ENCODE results near the gene SYF2.

Gene SYF2

DNA sequence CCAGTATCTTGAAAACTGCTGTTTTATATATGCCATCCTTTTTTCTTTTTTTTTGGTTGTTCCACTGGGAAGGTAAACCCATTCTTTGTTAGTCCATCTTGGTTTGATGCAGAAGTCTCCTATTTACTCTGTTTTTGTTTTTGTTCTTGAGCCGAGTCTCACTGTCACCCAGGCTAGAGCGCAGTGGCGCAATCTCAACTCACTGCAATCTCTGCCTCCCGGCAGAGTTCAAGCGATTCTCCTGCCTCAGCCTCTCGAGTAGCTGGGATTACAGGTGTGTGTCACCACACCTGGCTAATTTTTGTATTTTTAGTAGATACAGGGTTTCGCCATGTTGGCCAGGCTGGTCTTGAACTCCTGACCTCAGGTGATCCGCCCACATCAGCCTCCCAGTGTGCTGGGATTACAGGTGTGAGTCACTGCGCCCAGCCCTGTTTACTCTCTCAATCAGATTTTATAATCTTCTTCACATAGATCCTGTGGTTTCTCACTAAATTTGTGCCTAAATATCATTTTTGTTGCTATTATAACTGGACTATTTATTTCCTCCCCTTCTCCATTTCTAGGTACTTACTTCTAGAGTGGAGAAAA, 12.5 kb downstream of the SYF2 start (continued):
- no peak for TF ChIP-seq ZNF658 (tag by site-specific recombination; IDR thresholded peaks at IDR 0.05)
- no peak for TF ChIP-seq ZNF639 (tag by site-specific recombination; IDR thresholded peaks at IDR 0.05)
- TF ChIP-seq ZNF548 (tag by site-specific recombination; IDR thresholded peaks at IDR 0.05): no peak
- no peak for TF ChIP-seq ZBTB7A (tag by site-specific recombination; IDR thresholded peaks at IDR 0.05; ENCODE audit: low read depth)

GRCh38 chr1:25217598-25218232, 14.6 kb downstream of the SYF2 start:
- no peak for TF ChIP-seq AEBP2 (tag by site-specific recombination; IDR thresholded peaks at IDR 0.05; ENCODE audit: borderline replicate concordance)
- no peak for TF ChIP-seq SP2 (tag by site-specific recombination; IDR thresholded peaks at IDR 0.05)
- no peak for TF ChIP-seq MEIS1 (CRISPR knock-in tag; IDR thresholded peaks at IDR 0.05; ENCODE audit: borderline replicate concordance)
- TF ChIP-seq ZNF391 (tag by site-specific recombination; IDR thresholded peaks at IDR 0.05; ENCODE audit: borderline replicate concordance, low read depth): no peak
- no peak for TF ChIP-seq ZNF707 (tag by site-specific recombination; IDR thresholded peaks at IDR 0.05)
- ChIA-PET CTCF (interaction anchor here (0.6 to 3.4 kb wide), 3 partner anchors 13 to 534 kb away, joined by 3 to 17 read pairs (median 4); no protein-coding TSS in a partner anchor), POLR2A (interaction anchor here (0.6 kb wide), 1 partner anchor 38 kb away, joined by 5 read pairs; no protein-coding TSS in a partner anchor)
- Histone ChIP-seq H3K27ac (ENCODE audit: extremely low read depth, low read depth, low read length) (no peak overlapping the region), H3K36me3 (ENCODE audit: control insufficient read depth in 2 of 2, insufficient read depth in 1 of 2, low read length in 2 of 2) (peaks cover 23 to 38% of the 10 kb centered on the region in 2 experiments), H3K4me3 (ENCODE audit: low read depth, low read length) (no peak overlapping the region), H3K4me1 (ENCODE audit: control insufficient read depth, insufficient read depth, low read length) (no peaks in the 10 kb centered on the region), H3K9me3 (ENCODE audit: control insufficient read depth, insufficient read depth, low read depth, low read length) (no peaks in the 10 kb centered on the region)

DNA sequence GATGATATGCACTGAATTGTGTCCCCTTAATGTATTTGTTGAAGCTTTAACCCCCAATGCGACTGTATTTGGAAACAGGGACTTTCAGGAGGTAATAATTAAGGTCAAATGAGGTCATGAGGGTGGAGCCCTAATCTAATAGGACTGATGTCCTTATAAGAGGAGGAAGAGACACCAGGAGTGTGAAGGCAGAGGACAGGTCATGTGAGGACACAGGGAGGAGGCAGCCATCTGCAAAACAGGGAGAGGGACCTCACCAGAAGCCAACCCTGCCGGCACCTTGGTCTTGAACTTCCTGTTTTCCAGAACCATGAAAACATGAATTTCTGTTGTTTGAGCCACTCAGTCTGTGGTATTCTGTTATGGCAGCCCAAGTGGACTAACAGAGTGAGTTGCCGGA, 15.3 kb downstream of the SYF2 start:
- CTCF ChIA-PET: interaction anchor here (0.6 to 3.4 kb wide), 2 partner anchors 12 to 534 kb away, joined by 4 to 17 read pairs; no protein-coding TSS in a partner anchor
- Histone ChIP-seq H3K36me3 (ENCODE audit: control insufficient read depth in 2 of 2, insufficient read depth in 1 of 2, low read length in 2 of 2) (peaks cover 16 to 31% of the 10 kb centered on the region in 2 experiments), H3K27ac (ENCODE audit: extremely low read depth, low read depth, low read length) (no peak overlapping the region), H3K4me3 (ENCODE audit: low read depth, low read length) (no peak overlapping the region), H3K4me1 (ENCODE audit: control insufficient read depth, insufficient read depth, low read length) (no peaks in the 10 kb centered on the region), H3K9me3 (ENCODE audit: control insufficient read depth, insufficient read depth, low read depth, low read length) (no peaks in the 10 kb centered on the region)
- POLR2A ChIA-PET: interaction anchor here (0.6 kb wide), 1 partner anchor 39 kb away, joined by 5 read pairs; no protein-coding TSS in a partner anchor
- no peak for TF ChIP-seq ZNF629 (tag by site-specific recombination; IDR thresholded peaks at IDR 0.05)
- TF ChIP-seq MEIS1 (CRISPR knock-in tag; IDR thresholded peaks at IDR 0.05; ENCODE audit: borderline replicate concordance): no peak
- TF ChIP-seq ZNF692 (tag by site-specific recombination; IDR thresholded peaks at IDR 0.05): no peak
- TF ChIP-seq ZNF518A (tag by site-specific recombination; conservative IDR thresholded peaks at IDR 0.05; ENCODE audit: low read depth): no peak
- TF ChIP-seq GLIS2 (tag by site-specific recombination; IDR thresholded peaks at IDR 0.05): no peak
- TF ChIP-seq, protein P1, sequence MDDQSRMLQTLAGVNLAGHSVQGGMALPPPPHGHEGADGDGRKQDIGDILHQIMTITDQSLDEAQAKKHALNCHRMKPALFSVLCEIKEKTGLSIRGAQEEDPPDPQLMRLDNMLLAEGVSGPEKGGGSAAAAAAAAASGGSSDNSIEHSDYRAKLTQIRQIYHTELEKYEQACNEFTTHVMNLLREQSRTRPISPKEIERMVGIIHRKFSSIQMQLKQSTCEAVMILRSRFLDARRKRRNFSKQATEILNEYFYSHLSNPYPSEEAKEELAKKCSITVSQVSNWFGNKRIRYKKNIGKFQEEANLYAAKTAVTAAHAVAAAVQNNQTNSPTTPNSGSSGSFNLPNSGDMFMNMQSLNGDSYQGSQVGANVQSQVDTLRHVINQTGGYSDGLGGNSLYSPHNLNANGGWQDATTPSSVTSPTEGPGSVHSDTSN (CRISPR knock-in tag; IDR thresholded peaks at IDR 0.05): no peak
- no peak for TF ChIP-seq ZNF23 (tag by site-specific recombination; IDR thresholded peaks at IDR 0.05; ENCODE audit: borderline replicate concordance)
- no peak for TF ChIP-seq ZNF140 (tag by site-specific recombination; IDR thresholded peaks at IDR 0.05)
- no peak for TF ChIP-seq ZFP3 (tag by site-specific recombination; IDR thresholded peaks at IDR 0.05; ENCODE audit: low read depth)
- TF ChIP-seq, protein P2, sequence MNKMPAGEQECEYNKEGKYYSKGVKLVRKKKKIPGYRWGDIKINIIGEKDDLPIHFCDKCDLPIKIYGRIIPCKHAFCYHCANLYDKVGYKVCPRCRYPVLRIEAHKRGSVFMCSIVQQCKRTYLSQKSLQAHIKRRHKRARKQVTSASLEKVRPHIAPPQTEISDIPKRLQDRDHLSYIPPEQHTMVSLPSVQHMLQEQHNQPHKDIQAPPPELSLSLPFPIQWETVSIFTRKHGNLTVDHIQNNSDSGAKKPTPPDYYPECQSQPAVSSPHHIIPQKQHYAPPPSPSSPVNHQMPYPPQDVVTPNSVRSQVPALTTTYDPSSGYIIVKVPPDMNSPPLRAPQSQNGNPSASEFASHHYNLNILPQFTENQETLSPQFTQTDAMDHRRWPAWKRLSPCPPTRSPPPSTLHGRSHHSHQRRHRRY (tag by site-specific recombination; IDR thresholded peaks at IDR 0.05): no peak
- no peak for TF ChIP-seq ZNF302 (tag by site-specific recombination; IDR thresholded peaks at IDR 0.05; ENCODE audit: low read depth)
- TF ChIP-seq GFI1B (tag by site-specific recombination; IDR thresholded peaks at IDR 0.05): no peak

All from HEK293 (cell line).